Cardiac muscle cell (in vitro differentiated cells and primary cell): ENCODE data around the gene ANKS1A. TPM values are rescaled to one million over a fixed set of nuclear protein-coding genes. Genes with fewer than 3 reads are reported as not detected.
"Not testable (repeated sequence)": the region's sequence is repeated elsewhere in the genome, so short reads cannot be mapped to it uniquely, and the experiment has no call there.

Source experiments
- DNase-seq, 2 donors: peaks; one replicate each; pipeline versions ENCODE4 v3.0.0 to v3.0.0-alpha.2; 2010 to 2017; ENCODE audit warnings: low read depth in 1 of 2, low spot score in 1 of 2
- H3K27ac ChIP-seq: fragments of 200-600 bp; sonication (generic); 2 replicates; pipeline ENCODE4 v1.5.1; 2016
- H3K27me3 ChIP-seq: fragments of 200-600 bp; sonication (generic); 2 replicates; pipeline ENCODE4 v1.6.0; 2016; ENCODE audit warnings: control low read depth
- H3K36me3 ChIP-seq: fragments of 200-600 bp; sonication (generic); 2 replicates; pipeline ENCODE4 v1.5.1; 2016; ENCODE audit warnings: control low read depth
- H3K4me1 ChIP-seq: fragments of 200-600 bp; sonication (generic); 2 replicates; pipeline ENCODE4 v1.8.1; 2017; ENCODE audit warnings: low read depth, mild to moderate bottlenecking, mixed run types
- H3K4me3 ChIP-seq: fragments of 200-600 bp; sonication (generic); 2 replicates; pipeline ENCODE4 v1.5.1; 2016; ENCODE audit warnings: mild to moderate bottlenecking
- H3K9me3 ChIP-seq: fragments of 200-600 bp; sonication (generic); 2 replicates; pipeline ENCODE4 v1.5.1; 2017; ENCODE audit warnings: low read depth, mild to moderate bottlenecking, control low read depth
- CTCF ChIP-seq: IDR thresholded peaks from 2 replicates; pipeline ENCODE4 v1.5.1; 2012; ENCODE audit warnings: low read depth, mild to moderate bottlenecking, low read length
- polyA plus RNA-seq: library from polyadenylated mRNA; unstranded; fragments of >200 nt; fragmentation: Nextera tagmentation; extraction: Ambion mirVana; gene quantifications from 2 replicates; pipeline ENCODE4 v1.2.1, GENCODE V29; 2016
- total RNA-seq: library from RNA; depleted of rRNA; stranded (reverse); fragments of >200 nt; gene quantifications from 2 replicates; pipeline ENCODE4 v1.2.3, GENCODE V29; 2016

Gene ANKS1A
- total RNA-seq: 18.6 and 27.2 TPM in 2 replicates
- polyA plus RNA-seq: 11.3 and 21.5 TPM in 2 replicates

GRCh38 chr6:34888874-34889555, at the start of gene ANKS1A:
ANKS1A (plus strand) TSS chr6:34889255; CDS start chr6:34889403, 148 bp downstream.
- peak; percentile 53 to 83 for DNase-seq
- Histone ChIP-seq H3K27ac (peak within 1 kb of the TSS; percentile 87), H3K9me3 (no peaks in the 10 kb centered on the region), H3K4me3 (peak within 1 kb of the TSS; percentile 96), H3K4me1 (peaks cover 6% of the 10 kb centered on the region), H3K36me3 (no peaks in the 10 kb centered on the region), H3K27me3 (no peaks in the 10 kb centered on the region)
- TF ChIP-seq CTCF: no peak

- peaks cover 32% of the 10 kb centered on the region for H3K36me3 ChIP-seq
- no peak overlapping the region for H3K4me3 ChIP-seq
- DNase-seq: no peak
- no peaks in the 10 kb centered on the region for H3K9me3 ChIP-seq
- H3K4me1 ChIP-seq: no peaks in the 10 kb centered on the region
- H3K27ac ChIP-seq: no peak overlapping the region
- TF ChIP-seq CTCF: no peak
- no peaks in the 10 kb centered on the region for H3K27me3 ChIP-seq
These were observed 49.2 kb upstream of the ANKS1A start for GRCh38 chr6:34839666-34840352.

GRCh38 chr6:34849066-34849465, 40.0 kb upstream of the ANKS1A start:
- not testable (repeated sequence) for H3K27ac ChIP-seq, H3K36me3 ChIP-seq, DNase-seq, H3K4me3 ChIP-seq, H3K4me1 ChIP-seq, H3K27me3 ChIP-seq, H3K9me3 ChIP-seq

- no peak overlapping the region for H3K4me3 ChIP-seq
- DNase-seq: no peak
- H3K27me3 ChIP-seq: no peaks in the 10 kb centered on the region
- H3K27ac ChIP-seq: no peak overlapping the region
- TF ChIP-seq CTCF: no peak
- H3K36me3 ChIP-seq: peaks cover 12% of the 10 kb centered on the region
- no peaks in the 10 kb centered on the region for H3K4me1 ChIP-seq
- no peaks in the 10 kb centered on the region for H3K9me3 ChIP-seq
These were observed 37.7 kb upstream of the ANKS1A start for GRCh38 chr6:34851361-34851760.

- DNase-seq: no peak
- Histone ChIP-seq H3K9me3 (no peaks in the 10 kb centered on the region), H3K27ac (no peak overlapping the region), H3K27me3 (no peaks in the 10 kb centered on the region), H3K4me1 (no peaks in the 10 kb centered on the region), H3K4me3 (no peak overlapping the region), H3K36me3 (peaks cover 24% of the 10 kb centered on the region)
- TF ChIP-seq CTCF: no peak
These were observed 36.5 kb upstream of the ANKS1A start for GRCh38 chr6:34852406-34853085.

- no peak overlapping the region for H3K27ac ChIP-seq
- TF ChIP-seq CTCF: no peak
- no peak for DNase-seq
- H3K4me3 ChIP-seq: no peak overlapping the region
- H3K9me3 ChIP-seq: no peaks in the 10 kb centered on the region
- no peaks in the 10 kb centered on the region for H3K27me3 ChIP-seq
- peaks cover 44% of the 10 kb centered on the region for H3K36me3 ChIP-seq
- H3K4me1 ChIP-seq: no peaks in the 10 kb centered on the region
These were observed 33.6 kb upstream of the ANKS1A start for GRCh38 chr6:34855463-34855862.
